Measurements from ENCODE around the gene GLTP. TPM values are rescaled to one million over a fixed set of nuclear protein-coding genes. Genes with fewer than 3 reads are reported as not detected.

GLTP gene
- total and polyA plus RNA-seq, 4 donors, result 8.5 to 12.8 (median 8.7) TPM

GRCh38 chr12:109844983-109845823 lies 35.1 kb downstream of the GLTP start:
- TF ChIP-seq RXRA (IDR thresholded peaks at IDR 0.05) (peak; percentile 25 to 82), JUND (IDR thresholded peaks at IDR 0.05) (no peak), ZBTB33 (IDR thresholded peaks at IDR 0.05) (no peak), YY1 (IDR thresholded peaks at IDR 0.05) (no peak), REST (IDR thresholded peaks at IDR 0.05) (no peak), HNF4A (conservative IDR thresholded peaks at IDR 0.05) (peak in 1 of 2 donors; percentile 10), MAX (IDR thresholded peaks at IDR 0.05) (no peak), FOXA2 (IDR thresholded peaks at IDR 0.05) (no peak), FOXA1 (IDR thresholded peaks at IDR 0.05) (no peak), RAD21 (IDR thresholded peaks at IDR 0.05) (peak; percentile 96 to 98), EGR1 (IDR thresholded peaks at IDR 0.05; ENCODE audit: low read depth in 2 of 2) (no peak), NR2F2 (IDR thresholded peaks at IDR 0.05) (no peak), CTCF (IDR thresholded peaks at IDR 0.05; ENCODE audit: low read depth, low read length, missing input control) (peak; percentile 97), GABPA (IDR thresholded peaks at IDR 0.05 in 1 of 2, conservative IDR thresholded peaks at IDR 0.05 in 1 of 2) (no peak), SP1 (IDR thresholded peaks at IDR 0.05) (peak; percentile 14), TAF1 (conservative IDR thresholded peaks at IDR 0.05) (no peak), ATF3 (IDR thresholded peaks at IDR 0.05) (no peak), HNF4G (IDR thresholded peaks at IDR 0.05) (no peak)
- Histone ChIP-seq H3K36me3 (ENCODE audit: control insufficient read depth in 4 of 4, insufficient read depth in 3 of 4, low read depth in 1 of 4, low read length in 3 of 4) (no peaks in the 10 kb centered on the region), H3K4me3 (ENCODE audit: low read depth in 1 of 3, low read length in 3 of 3) (no peak overlapping the region), H3K9me3 (ENCODE audit: control insufficient read depth in 4 of 4, low read length in 3 of 4) (no peaks in the 10 kb centered on the region), H3K4me1 (ENCODE audit: control insufficient read depth in 4 of 4, insufficient read depth in 4 of 4, low read length in 3 of 4) (peaks cover 0 to 10% (median 5%) of the 10 kb centered on the region in 4 donors), H3K9ac (ENCODE audit: low read depth in 1 of 2, low read length in 2 of 2) (peak overlapping the region; percentile 2 to 26), H3K27me3 (ENCODE audit: control insufficient read depth in 4 of 4, insufficient read depth in 4 of 4, low read length in 3 of 4) (no peaks in the 10 kb centered on the region), H3K27ac (ENCODE audit: low read depth in 1 of 2, low read length in 2 of 2) (no peak overlapping the region)
- peak; percentile 94 for DNase-seq (ENCODE audit: low spot score)
- whole genome bisulfite sequencing, result 9% methylated on average over 30 of the region's 30 CpGs
